ENCODE results near the gene RPP14. TPM values are rescaled to one million over a fixed set of nuclear protein-coding genes. Genes with fewer than 3 reads are reported as not detected.

Gene RPP14
- total RNA-seq, 2 experiments from 2014 or later, result 17.7 to 19.7 TPM

GRCh38 chr3:58345457-58345856 is 39.4 kb downstream of the RPP14 start:
- Mint-ChIP-seq H3K27ac (no peak overlapping the region), H3K36me3 (ENCODE audit: low read depth) (peaks cover 18% of the 10 kb centered on the region), H3K4me3 (no peak overlapping the region), H3K9me3 (no peaks in the 10 kb centered on the region), H3K4me1 (ENCODE audit: low read depth) (peaks cover 21% of the 10 kb centered on the region), H3K27me3 (no peaks in the 10 kb centered on the region)
- no peak for ATAC-seq (ENCODE audit: poor library complexity)
- Histone ChIP-seq H3K27me3 (ENCODE audit: control insufficient read depth in 1 of 2, insufficient read depth in 2 of 2, low read length in 2 of 2) (no peaks in the 10 kb centered on the region), H3K36me3 (ENCODE audit: insufficient read depth, low read length) (peaks cover 15% of the 10 kb centered on the region), H3K27ac (ENCODE audit: low read depth in 1 of 2, low read length in 2 of 2) (no peak overlapping the region), H3K4me1 (ENCODE audit: insufficient read depth, low read length) (peaks cover 11% of the 10 kb centered on the region), H3K4me3 (ENCODE audit: low read length) (no peak overlapping the region), H3K9me3 (ENCODE audit: control insufficient read depth in 1 of 2, insufficient read depth in 1 of 2, low read length in 2 of 2) (no peaks in the 10 kb centered on the region)
- ChIA-PET POLR2A (no interaction called here), CTCF (no interaction called here)
- DNase-seq, result no peak
- no peak for TF ChIP-seq CTCF (IDR thresholded peaks at IDR 0.05)
- intact Hi-C loops (cut with DNase I, micrococcal nuclease), result no loop called here

- CTCF ChIA-PET, result no interaction called here
- H3K4me1 Mint-ChIP-seq (ENCODE audit: low read depth), result peaks cover 27% of the 10 kb centered on the region
- intact Hi-C loops (cut with DNase I, micrococcal nuclease), result no loop called here
- Histone ChIP-seq H3K9me3 (ENCODE audit: control insufficient read depth in 1 of 2, insufficient read depth in 1 of 2, low read length in 2 of 2) (no peaks in the 10 kb centered on the region), H3K4me3 (ENCODE audit: low read length) (no peak overlapping the region), H3K4me1 (ENCODE audit: insufficient read depth, low read length) (peaks cover 12% of the 10 kb centered on the region), H3K36me3 (ENCODE audit: insufficient read depth, low read length) (peaks cover 15% of the 10 kb centered on the region), H3K27ac (ENCODE audit: low read depth in 1 of 2, low read length in 2 of 2) (no peak overlapping the region), H3K27me3 (ENCODE audit: control insufficient read depth in 1 of 2, insufficient read depth in 2 of 2, low read length in 2 of 2) (no peaks in the 10 kb centered on the region)
- no peak overlapping the region for H3K27ac Mint-ChIP-seq
- no peaks in the 10 kb centered on the region for H3K27me3 Mint-ChIP-seq
- POLR2A ChIA-PET, result no interaction called here
- H3K9me3 Mint-ChIP-seq, result no peaks in the 10 kb centered on the region
- H3K4me3 Mint-ChIP-seq, result no peak overlapping the region
- ATAC-seq (ENCODE audit: poor library complexity) (no peak), DNase-seq (no peak)
- H3K36me3 Mint-ChIP-seq (ENCODE audit: low read depth), result peaks cover 11% of the 10 kb centered on the region
- TF ChIP-seq CTCF (IDR thresholded peaks at IDR 0.05), result no peak
Measured at GRCh38 chr3:58346368-58346767, 40.3 kb downstream of the RPP14 start.

- H3K27me3 ChIP-seq (ENCODE audit: control insufficient read depth in 1 of 2, insufficient read depth in 2 of 2, low read length in 2 of 2), result no peaks in the 10 kb centered on the region
- Mint-ChIP-seq H3K27ac (no peak overlapping the region), H3K36me3 (ENCODE audit: low read depth) (peaks cover 9% of the 10 kb centered on the region), H3K27me3 (no peaks in the 10 kb centered on the region), H3K4me1 (ENCODE audit: low read depth) (peaks cover 38% of the 10 kb centered on the region), H3K4me3 (no peak overlapping the region), H3K9me3 (no peaks in the 10 kb centered on the region)
- intact Hi-C loops (cut with DNase I, micrococcal nuclease), result no loop called here
- no peak for ATAC-seq (ENCODE audit: poor library complexity)
- no peak for TF ChIP-seq CTCF (IDR thresholded peaks at IDR 0.05)
- H3K36me3 ChIP-seq (ENCODE audit: insufficient read depth, low read length), result peaks cover 12% of the 10 kb centered on the region
- CTCF ChIA-PET, result interaction anchor here (0.9 kb wide), 1 partner anchor 55 kb away, joined by 3 read pairs; no protein-coding TSS in a partner anchor
- H3K4me3 ChIP-seq (ENCODE audit: low read length), result no peak overlapping the region
- no peak for DNase-seq
- H3K27ac ChIP-seq (ENCODE audit: low read depth in 1 of 2, low read length in 2 of 2), result no peak overlapping the region
- no peaks in the 10 kb centered on the region for H3K9me3 ChIP-seq (ENCODE audit: control insufficient read depth in 1 of 2, insufficient read depth in 1 of 2, low read length in 2 of 2)
- POLR2A ChIA-PET, result no interaction called here
- H3K4me1 ChIP-seq (ENCODE audit: insufficient read depth, low read length), result peaks cover 12% of the 10 kb centered on the region
Measured at GRCh38 chr3:58347984-58348383, 41.9 kb downstream of the RPP14 start.
